CD4-positive, CD25-positive, alpha-beta regulatory T cell (primary cell): ENCODE data around the gene JUP. TPM values are rescaled to one million over a fixed set of nuclear protein-coding genes. Genes with fewer than 3 reads are reported as not detected.
"Not testable (repeated sequence)": the region's sequence is repeated elsewhere in the genome, so short reads cannot be mapped to it uniquely, and the experiment has no call there.

ENCODE experiments used
- ATAC-seq, 2 donors: fragments of 150-1000 bp; cut with Tn5 transposase; one replicate each; pipeline ENCODE4 v1.10.0; 2021; ENCODE audit warnings: low read depth in 2 of 2, moderate number of reproducible peaks in 2 of 2, moderate library complexity in 1 of 2
- DNase-seq, 3 donors: peaks; one replicate each; pipeline versions ENCODE4 v3.0.0 to v3.0.0-alpha.2; 2012 to 2022; ENCODE audit warnings: mixed read lengths in 1 of 3
- H3K27ac ChIP-seq: one replicate; pipeline ENCODE4 v1.7.0; 2013; ENCODE audit warnings: mild to moderate bottlenecking, low read length; ENCODE audit not compliant: insufficient read depth, poor library complexity, severe bottlenecking
- H3K27me3 ChIP-seq: one replicate; pipeline ENCODE4 v1.7.0; 2013; ENCODE audit warnings: low read length; ENCODE audit not compliant: control insufficient read depth, insufficient read depth
- H3K36me3 ChIP-seq: one replicate; pipeline ENCODE4 v1.7.0; 2013; ENCODE audit warnings: mild to moderate bottlenecking, low read length, moderate library complexity; ENCODE audit not compliant: control insufficient read depth, insufficient read depth
- H3K4me1 ChIP-seq: 2 replicates; pipeline ENCODE4 v1.7.0; 2013; ENCODE audit warnings: mild to moderate bottlenecking, low read length; ENCODE audit not compliant: insufficient read depth, control insufficient read depth, poor library complexity, severe bottlenecking
- H3K4me3 ChIP-seq: one replicate; pipeline ENCODE4 v1.7.0; 2013; ENCODE audit warnings: low read depth, mild to moderate bottlenecking, low read length, moderate library complexity
- H3K9me3 ChIP-seq, 2 experiments: 1 replicate in 1 of 2; 2 replicates in 1 of 2; pipeline ENCODE4 v1.7.0; 2013; ENCODE audit warnings: low read length in 2 of 2, mild to moderate bottlenecking in 1 of 2, moderate library complexity in 1 of 2; ENCODE audit not compliant: control insufficient read depth in 2 of 2
- H3K27ac Mint-ChIP-seq, 3 donors: one replicate each; pipeline ENCODE4 v1.8.0; 2020 to 2022; ENCODE audit warnings: mild to moderate bottlenecking in 3 of 3, mixed read lengths in 3 of 3, moderate library complexity in 2 of 3
- H3K27me3 Mint-ChIP-seq: one replicate; pipeline ENCODE4 v1.8.0; 2022; ENCODE audit warnings: mild to moderate bottlenecking, mixed read lengths
- H3K36me3 Mint-ChIP-seq: one replicate; pipeline ENCODE4 v1.8.0; 2020; ENCODE audit warnings: mixed read lengths
- H3K4me1 Mint-ChIP-seq, 4 donors: one replicate each; pipeline ENCODE4 v1.8.0; 2020 to 2022; ENCODE audit warnings: mixed read lengths in 4 of 4, mild to moderate bottlenecking in 1 of 4
- H3K4me3 Mint-ChIP-seq, 4 donors: one replicate each; pipeline ENCODE4 v1.8.0; 2020 to 2022; ENCODE audit warnings: mild to moderate bottlenecking in 4 of 4, mixed read lengths in 4 of 4, moderate library complexity in 3 of 4
- H3K9me3 Mint-ChIP-seq, 7 donors: one replicate each; pipeline ENCODE4 v1.8.0; 2020 to 2022; ENCODE audit warnings: mixed read lengths in 7 of 7, mild to moderate bottlenecking in 3 of 7, moderate library complexity in 2 of 7
- polyA plus RNA-seq, 4 donors: library from polyadenylated mRNA; unstranded; fragments of 300-500 nt; fragmentation: Illumina TruSeq; gene quantifications; one replicate each; pipeline ENCODE4 v1.2.3, GENCODE V29; 2021
- total RNA-seq: library from RNA; stranded (reverse); gene quantifications from one replicate; pipeline ENCODE4 v1.2.3, GENCODE V29; 2022

The JUP gene
- total and polyA plus RNA-seq, 5 donors from 2014 or later: 0.32 to 1.3 (median 0.33) TPM; not detected in 2

- Histone ChIP-seq H3K27me3 (peaks cover 3% of the 10 kb centered on the region), H3K4me1 (peaks cover under 1% of the 10 kb centered on the region), H3K36me3 (no peaks in the 10 kb centered on the region), H3K9me3 (no peaks in the 10 kb centered on the region), H3K27ac (no peak overlapping the region), H3K4me3 (no peak overlapping the region)
- Mint-ChIP-seq H3K27me3 (peaks cover 27% of the 10 kb centered on the region), H3K9me3 (no peaks in the 10 kb centered on the region), H3K4me3 (no peak overlapping the region), H3K27ac (no peak overlapping the region), H3K36me3 (no peaks in the 10 kb centered on the region), H3K4me1 (peaks cover 0 to 3% (median 0%) of the 10 kb centered on the region in 4 donors)
- DNase-seq: no peak
- ATAC-seq: no peak
Observed at GRCh38 chr17:41779954-41780353, 6.6 kb downstream of the JUP start.

GRCh38 chr17:41777574-41778188 lies 8.8 kb downstream of the JUP start:
- ATAC-seq (no peak), DNase-seq (no peak)
- Mint-ChIP-seq H3K36me3 (no peaks in the 10 kb centered on the region), H3K9me3 (no peaks in the 10 kb centered on the region), H3K27ac (no peak overlapping the region), H3K4me1 (no peaks in the 10 kb centered on the region), H3K4me3 (no peak overlapping the region), H3K27me3 (peaks cover 12% of the 10 kb centered on the region)
- Histone ChIP-seq H3K36me3 (no peaks in the 10 kb centered on the region), H3K27me3 (no peaks in the 10 kb centered on the region), H3K9me3 (no peaks in the 10 kb centered on the region), H3K4me1 (no peaks in the 10 kb centered on the region), H3K4me3 (no peak overlapping the region), H3K27ac (no peak overlapping the region)

GRCh38 chr17:41777157-41777573 lies 9.3 kb downstream of the JUP start:
- ATAC-seq (no peak), DNase-seq (no peak)
- Mint-ChIP-seq H3K4me3 (no peak overlapping the region), H3K4me1 (no peaks in the 10 kb centered on the region), H3K27ac (no peak overlapping the region), H3K9me3 (no peaks in the 10 kb centered on the region), H3K27me3 (peaks cover 12% of the 10 kb centered on the region), H3K36me3 (no peaks in the 10 kb centered on the region)
- Histone ChIP-seq H3K27ac (no peak overlapping the region), H3K4me1 (no peaks in the 10 kb centered on the region), H3K27me3 (no peaks in the 10 kb centered on the region), H3K4me3 (no peak overlapping the region), H3K9me3 (no peaks in the 10 kb centered on the region), H3K36me3 (no peaks in the 10 kb centered on the region)

GRCh38 chr17:41776262-41776900 lies 10.1 kb downstream of the JUP start:
- H3K9me3 ChIP-seq, H3K4me3 Mint-ChIP-seq, H3K27ac ChIP-seq, H3K27me3 ChIP-seq, H3K36me3 ChIP-seq, H3K4me1 Mint-ChIP-seq, H3K27ac Mint-ChIP-seq, ATAC-seq, DNase-seq, H3K4me1 ChIP-seq, H3K9me3 Mint-ChIP-seq, H3K36me3 Mint-ChIP-seq, H3K4me3 ChIP-seq: not testable (repeated sequence)
- H3K27me3 Mint-ChIP-seq: peaks cover 12% of the 10 kb centered on the region

GRCh38 chr17:41775394-41776226 lies 10.9 kb downstream of the JUP start:
- no peaks in the 10 kb centered on the region for H3K36me3 Mint-ChIP-seq
- peaks cover 0 to 3% (median 0%) of the 10 kb centered on the region in 4 donors for H3K4me1 Mint-ChIP-seq
- Histone ChIP-seq H3K9me3 (no peaks in the 10 kb centered on the region), H3K4me1 (no peaks in the 10 kb centered on the region), H3K27ac (no peak overlapping the region), H3K27me3 (no peaks in the 10 kb centered on the region), H3K36me3 (no peaks in the 10 kb centered on the region), H3K4me3 (no peak overlapping the region)
- H3K27ac Mint-ChIP-seq: no peak overlapping the region
- DNase-seq (no peak), ATAC-seq (no peak)
- no peaks in the 10 kb centered on the region for H3K9me3 Mint-ChIP-seq
- H3K4me3 Mint-ChIP-seq: no peak overlapping the region
- peaks cover 12% of the 10 kb centered on the region for H3K27me3 Mint-ChIP-seq

GRCh38 chr17:41773731-41774193 lies 12.7 kb downstream of the JUP start:
- H3K4me1 Mint-ChIP-seq: peaks cover 0 to 3% (median 0%) of the 10 kb centered on the region in 4 donors
- H3K27ac ChIP-seq: no peak overlapping the region
- no peaks in the 10 kb centered on the region for H3K36me3 Mint-ChIP-seq
- no peak overlapping the region for H3K4me3 Mint-ChIP-seq
- H3K36me3 ChIP-seq: no peaks in the 10 kb centered on the region
- no peaks in the 10 kb centered on the region for H3K9me3 ChIP-seq
- no peak overlapping the region for H3K27ac Mint-ChIP-seq
- peaks cover 7% of the 10 kb centered on the region for H3K27me3 Mint-ChIP-seq
- H3K4me3 ChIP-seq: no peak overlapping the region
- ATAC-seq: no peak
- H3K27me3 ChIP-seq: no peaks in the 10 kb centered on the region
- no peaks in the 10 kb centered on the region for H3K9me3 Mint-ChIP-seq
- no peak for DNase-seq
- no peaks in the 10 kb centered on the region for H3K4me1 ChIP-seq

- no peaks in the 10 kb centered on the region for H3K36me3 Mint-ChIP-seq
- H3K4me1 Mint-ChIP-seq: peaks cover 0 to 3% (median 0%) of the 10 kb centered on the region in 4 donors
- H3K9me3 Mint-ChIP-seq: no peaks in the 10 kb centered on the region
- Histone ChIP-seq H3K27ac (no peak overlapping the region), H3K27me3 (no peaks in the 10 kb centered on the region), H3K9me3 (no peaks in the 10 kb centered on the region), H3K36me3 (no peaks in the 10 kb centered on the region), H3K4me1 (no peaks in the 10 kb centered on the region), H3K4me3 (no peak overlapping the region)
- DNase-seq: no peak
- H3K4me3 Mint-ChIP-seq: no peak overlapping the region
- no peak for ATAC-seq
- peaks cover 7% of the 10 kb centered on the region for H3K27me3 Mint-ChIP-seq
- no peak overlapping the region for H3K27ac Mint-ChIP-seq
Observed at GRCh38 chr17:41773190-41773588, 13.3 kb downstream of the JUP start.
